PC-3 (cell line): ENCODE results near the gene FAM163B. TPM values are rescaled to one million over a fixed set of nuclear protein-coding genes. Genes with fewer than 3 reads are reported as not detected.

Experiments
- ATAC-seq: fragments of 200-7000 bp; cut with Tn5 transposase; 2 replicates; pipeline ENCODE4 v1.9.1; 2020; ENCODE audit warnings: mild to moderate bottlenecking, moderate library complexity
- BruUV-seq: library from RNA; stranded (reverse); fragments of 400-500 nt; replicated peaks from 2 replicates; lab custom pipeline; 2021; lab: Mats Ljungman, UMichigan
- CTCF ChIA-PET: fragments of 300-600 bp; sonication (Branson Sonifier 250); formaldehyde crosslinking; loops from one replicate; lab custom pipeline; 2022; ENCODE audit warnings: antibody characterized with exemption; lab: Charles Lee
- POLR2A ChIA-PET: fragments of 300-600 bp; sonication (Branson Sonifier 250); formaldehyde crosslinking; loops from one replicate; lab custom pipeline; 2022; ENCODE audit warnings: antibody characterized with exemption; ENCODE audit not compliant: unreplicated experiment; lab: Charles Lee
- DNase-seq: peaks from one replicate; pipeline ENCODE4 v3.0.0-alpha.2; 2015
- H2AFZ ChIP-seq: fragments of 300-600 bp; sonication (generic); 2 replicates; pipeline ENCODE4 v1.6.0; 2016; ENCODE audit warnings: antibody characterized with exemption, low read length
- H3F3A ChIP-seq: fragments of 300-600 bp; sonication (generic); one replicate; pipeline ENCODE4 v1.6.0; 2017; ENCODE audit warnings: antibody characterized with exemption, low read length, control low read depth, mild to moderate bottlenecking; ENCODE audit not compliant: unreplicated experiment
- H3K27ac ChIP-seq: fragments of 300-600 bp; sonication (generic); 2 replicates; pipeline ENCODE4 v1.5.1; 2016; ENCODE audit warnings: mild to moderate bottlenecking, low read length
- H3K27me3 ChIP-seq: fragments of 300-600 bp; sonication (generic); 2 replicates; pipeline ENCODE4 v1.6.1; 2016; ENCODE audit warnings: low read length, mixed read lengths
- H3K36me3 ChIP-seq: fragments of 300-600 bp; sonication (generic); 2 replicates; pipeline ENCODE4 v1.6.1; 2016; ENCODE audit warnings: low read depth, mixed run types, low read length, mixed read lengths
- H3K4me1 ChIP-seq: fragments of 300-600 bp; sonication (generic); 2 replicates; pipeline ENCODE4 v1.5.1; 2016; ENCODE audit warnings: low read length; ENCODE audit not compliant: insufficient read depth
- H3K4me2 ChIP-seq: fragments of 300-600 bp; sonication (generic); 2 replicates; pipeline ENCODE4 v1.6.0; 2016; ENCODE audit warnings: low read length
- H3K4me3 ChIP-seq: fragments of 300-600 bp; sonication (generic); 2 replicates; pipeline ENCODE4 v1.5.1; 2016; ENCODE audit warnings: mild to moderate bottlenecking, low read length, mixed read lengths
- H3K79me2 ChIP-seq: fragments of 300-600 bp; sonication (generic); 2 replicates; pipeline ENCODE4 v1.6.1; 2017; ENCODE audit warnings: low read length, mixed read lengths
- H3K9ac ChIP-seq: fragments of 300-600 bp; sonication (generic); 2 replicates; pipeline ENCODE4 v1.6.0; 2016; ENCODE audit warnings: mild to moderate bottlenecking, low read length
- H3K9me2 ChIP-seq: fragments of 300-600 bp; sonication (generic); replicated peaks from 2 replicates; pipeline ENCODE4 v1.6.1; 2016; ENCODE audit warnings: mixed run types, low read length, mixed read lengths
- H3K9me3 ChIP-seq: fragments of 300-600 bp; sonication (generic); 2 replicates; pipeline ENCODE4 v1.6.1; 2016; ENCODE audit warnings: low read length, mixed read lengths
- H4K20me1 ChIP-seq: fragments of 300-600 bp; sonication (generic); 2 replicates; pipeline ENCODE4 v1.6.1; 2016; ENCODE audit warnings: low read length, mixed read lengths
- EZH2 ChIP-seq: fragments of 300-600 bp; sonication (generic); IDR thresholded peaks from one replicate; pipeline ENCODE4 v1.6.1; 2017; ENCODE audit warnings: antibody characterized with exemption, mild to moderate bottlenecking, low read length; ENCODE audit not compliant: unreplicated experiment
- EZH2phosphoT487 ChIP-seq: fragments of 300-600 bp; sonication (generic); IDR thresholded peaks from 2 replicates; pipeline ENCODE4 v1.6.1; 2018; ENCODE audit warnings: mild to moderate bottlenecking, antibody characterized with exemption, low read length, borderline replicate concordance
- intact Hi-C: fragments of 100-400 bp; cut with micrococcal nuclease; formaldehyde crosslinking; loops from 2 replicates; pipeline ENCODE4 v1.9.0; 2023
- total RNA-seq: library from RNA; depleted of rRNA; stranded (reverse); fragments of >200 nt; gene quantifications from 2 replicates; pipeline ENCODE4 v1.2.3, GENCODE V29; 2014
- TF ChIP-seq, protein P1 (sequence below): fragments of 300-600 bp; sonication (generic); conservative IDR thresholded peaks from 2 replicates; pipeline ENCODE4 v1.5.1; 2017; ENCODE audit warnings: antibody characterized with exemption, low read depth, mild to moderate bottlenecking, low read length

FAM163B gene
- total RNA-seq, 1 experiment from 2014 or later, result not detected

DNA sequence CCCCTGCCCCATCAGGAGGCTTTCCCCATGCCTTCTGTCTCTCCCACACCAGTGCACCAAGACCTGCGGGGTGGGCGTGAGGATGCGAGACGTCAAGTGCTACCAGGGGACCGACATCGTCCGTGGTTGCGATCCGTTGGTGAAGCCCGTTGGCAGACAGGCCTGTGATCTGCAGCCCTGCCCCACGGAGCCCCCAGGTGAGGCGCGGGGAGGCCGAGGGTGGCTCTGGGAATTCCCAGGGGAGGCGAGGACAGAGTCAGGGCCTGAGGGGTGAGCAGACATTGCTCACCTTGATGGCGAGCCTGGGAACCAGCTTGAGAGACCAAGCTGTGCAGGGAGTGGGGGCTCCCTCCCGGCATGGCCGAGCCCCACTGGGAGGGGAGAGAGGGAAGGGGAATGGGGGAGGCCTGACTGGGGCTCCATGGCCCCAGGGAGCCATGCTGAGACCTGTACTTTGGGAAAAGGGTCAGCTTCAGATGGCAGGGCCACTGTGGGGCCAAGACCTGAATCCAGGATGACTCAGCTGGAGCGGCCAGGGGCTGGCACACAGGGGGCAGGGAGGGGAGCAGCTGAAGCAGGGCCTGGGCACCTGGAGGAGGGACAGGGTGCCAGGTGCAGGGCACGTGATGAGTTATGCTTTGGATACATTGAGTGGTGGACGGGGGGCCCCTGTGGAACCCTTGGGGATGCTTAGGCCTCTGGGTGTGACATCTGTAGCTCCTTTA is 35.2 kb downstream of the FAM163B start:
- no peak for TF ChIP-seq EZH2phosphoT487
- Histone ChIP-seq H3F3A (no peaks in the 10 kb centered on the region), H3K9me2 (no peaks in the 10 kb centered on the region), H2AFZ (no peak overlapping the region), H3K27me3 (peaks cover 15% of the 10 kb centered on the region), H3K4me2 (no peak overlapping the region), H3K9ac (no peak overlapping the region), H3K36me3 (no peaks in the 10 kb centered on the region), H3K27ac (no peak overlapping the region), H3K4me1 (no peaks in the 10 kb centered on the region), H4K20me1 (no peaks in the 10 kb centered on the region), H3K79me2 (no peaks in the 10 kb centered on the region), H3K4me3 (no peak overlapping the region), H3K9me3 (no peaks in the 10 kb centered on the region)
- no peak for DNase-seq
- intact Hi-C loops, result no loop called here
- no peak for ATAC-seq
- no TSS peak for BruUV-seq
- CTCF ChIA-PET, result no interaction called here
- POLR2A ChIA-PET, result no interaction called here

DNA sequence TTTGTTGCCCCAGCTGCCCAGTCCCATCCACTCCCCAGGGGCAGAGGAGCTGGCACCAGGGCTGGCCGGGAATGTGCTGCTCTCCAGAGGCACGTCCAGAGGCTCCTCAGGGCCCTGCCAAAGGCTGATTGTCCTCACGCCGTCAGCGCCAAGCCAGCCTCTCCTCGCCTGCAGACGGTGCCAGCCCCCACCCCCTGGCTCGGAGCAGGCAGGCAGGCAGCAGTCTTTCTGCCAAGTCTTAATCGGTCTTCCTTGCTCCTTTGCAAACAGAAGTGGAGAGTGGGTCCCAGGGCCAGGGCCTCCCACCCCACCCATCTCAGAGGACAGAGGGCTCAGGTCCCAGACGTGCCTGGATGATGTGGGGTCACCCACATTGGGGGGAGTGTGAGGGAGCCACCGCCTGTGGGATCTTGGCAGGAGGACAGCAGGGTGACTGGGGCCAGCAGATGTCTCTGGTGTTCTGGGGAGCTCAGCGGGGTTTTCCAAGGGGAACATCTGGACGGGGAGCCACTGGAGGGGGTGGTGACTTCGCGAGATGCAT is 36.3 kb downstream of the FAM163B start:
- Histone ChIP-seq H3K9me3 (no peaks in the 10 kb centered on the region), H3K4me1 (no peaks in the 10 kb centered on the region), H3K9ac (no peak overlapping the region), H3K4me2 (no peak overlapping the region), H2AFZ (no peak overlapping the region), H3F3A (no peaks in the 10 kb centered on the region), H4K20me1 (no peaks in the 10 kb centered on the region), H3K27me3 (peaks cover 15% of the 10 kb centered on the region), H3K9me2 (no peaks in the 10 kb centered on the region), H3K36me3 (no peaks in the 10 kb centered on the region), H3K79me2 (no peaks in the 10 kb centered on the region), H3K4me3 (no peak overlapping the region), H3K27ac (no peak overlapping the region)
- ChIA-PET POLR2A (no interaction called here), CTCF (interaction anchor here (0.6 kb wide), 1 partner anchor 86 kb away, joined by 4 read pairs; no protein-coding TSS in a partner anchor)
- BruUV-seq, result no TSS peak
- TF ChIP-seq EZH2phosphoT487, result no peak
- TF ChIP-seq EZH2, result no peak
- TF ChIP-seq, protein P1, sequence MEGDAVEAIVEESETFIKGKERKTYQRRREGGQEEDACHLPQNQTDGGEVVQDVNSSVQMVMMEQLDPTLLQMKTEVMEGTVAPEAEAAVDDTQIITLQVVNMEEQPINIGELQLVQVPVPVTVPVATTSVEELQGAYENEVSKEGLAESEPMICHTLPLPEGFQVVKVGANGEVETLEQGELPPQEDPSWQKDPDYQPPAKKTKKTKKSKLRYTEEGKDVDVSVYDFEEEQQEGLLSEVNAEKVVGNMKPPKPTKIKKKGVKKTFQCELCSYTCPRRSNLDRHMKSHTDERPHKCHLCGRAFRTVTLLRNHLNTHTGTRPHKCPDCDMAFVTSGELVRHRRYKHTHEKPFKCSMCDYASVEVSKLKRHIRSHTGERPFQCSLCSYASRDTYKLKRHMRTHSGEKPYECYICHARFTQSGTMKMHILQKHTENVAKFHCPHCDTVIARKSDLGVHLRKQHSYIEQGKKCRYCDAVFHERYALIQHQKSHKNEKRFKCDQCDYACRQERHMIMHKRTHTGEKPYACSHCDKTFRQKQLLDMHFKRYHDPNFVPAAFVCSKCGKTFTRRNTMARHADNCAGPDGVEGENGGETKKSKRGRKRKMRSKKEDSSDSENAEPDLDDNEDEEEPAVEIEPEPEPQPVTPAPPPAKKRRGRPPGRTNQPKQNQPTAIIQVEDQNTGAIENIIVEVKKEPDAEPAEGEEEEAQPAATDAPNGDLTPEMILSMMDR, result no peak
- DNase-seq (no peak), ATAC-seq (no peak)
- intact Hi-C loops, result no loop called here

DNA sequence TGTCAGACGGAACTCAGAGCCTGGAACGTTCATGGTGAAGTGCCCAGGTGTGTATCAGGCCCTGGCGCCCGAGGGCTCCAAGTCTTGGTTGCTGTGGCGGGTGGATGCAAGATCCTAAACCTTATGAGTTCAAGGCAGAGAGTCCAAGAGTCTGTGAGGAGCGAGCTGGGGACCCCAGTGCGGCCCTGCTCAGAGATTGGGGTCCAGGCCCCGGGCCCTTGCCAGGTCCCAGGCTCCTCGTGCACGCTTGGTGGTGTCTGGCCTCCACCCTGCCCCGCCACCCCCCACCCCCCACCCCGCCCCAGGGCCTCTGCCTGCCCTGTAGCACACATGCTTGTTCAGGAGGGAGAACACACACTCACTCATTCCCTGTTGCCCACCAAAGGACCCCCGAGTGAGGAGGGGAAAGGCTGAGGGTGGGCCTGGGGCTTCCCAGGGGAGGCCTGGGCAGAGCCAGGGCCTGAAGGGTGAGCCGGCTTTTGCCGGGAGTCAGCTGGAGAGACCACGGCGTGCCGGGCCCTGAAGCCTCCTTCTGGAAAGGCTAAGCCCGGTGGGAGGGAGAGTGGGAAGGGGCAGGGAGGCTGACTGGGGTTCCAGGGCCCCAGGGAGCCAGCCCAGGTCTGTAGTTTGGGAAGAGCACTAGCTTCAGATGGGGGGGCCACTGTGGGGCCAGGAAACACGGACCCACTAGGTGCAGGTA is 37.1 kb downstream of the FAM163B start:
- Histone ChIP-seq H3K36me3 (no peaks in the 10 kb centered on the region), H3F3A (no peaks in the 10 kb centered on the region), H3K27ac (no peak overlapping the region), H3K27me3 (peaks cover 15% of the 10 kb centered on the region), H4K20me1 (no peaks in the 10 kb centered on the region), H3K9ac (no peak overlapping the region), H3K9me3 (no peaks in the 10 kb centered on the region), H3K79me2 (no peaks in the 10 kb centered on the region), H2AFZ (no peak overlapping the region), H3K4me2 (no peak overlapping the region), H3K4me3 (no peak overlapping the region), H3K4me1 (no peaks in the 10 kb centered on the region), H3K9me2 (no peaks in the 10 kb centered on the region)
- POLR2A ChIA-PET, result no interaction called here
- BruUV-seq, result no TSS peak
- ATAC-seq, result no peak
- TF ChIP-seq, protein P1, result no peak
- TF ChIP-seq EZH2phosphoT487 (no peak), EZH2 (no peak)
- intact Hi-C loops, result no loop called here
- CTCF ChIA-PET, result no interaction called here
- DNase-seq, result no peak
